Bladder microvascular endothelial cell (primary cell): ENCODE data around the gene WHRN. TPM values are rescaled to one million over a fixed set of nuclear protein-coding genes. Genes with fewer than 3 reads are reported as not detected.

Source experiments
- total RNA-seq: library from RNA; depleted of rRNA; stranded (reverse); fragments of >200 nt; gene quantifications from 2 replicates; pipeline ENCODE4 v1.2.3, GENCODE V29; 2014

The WHRN gene
- total RNA-seq: under 0.01 and 0.19 TPM in 2 replicates

GRCh38 chr9:114505187-114506081 lies at the start of gene WHRN:
TSS of gene WHRN (minus strand) at chr9:114505473. CDS start at chr9:114504801, 672 bp downstream.

GRCh38 chr9:114387680-114388356 lies 117.5 kb downstream of the WHRN start, which contains the start of gene AKNA:
TSS of gene AKNA (minus strand) at chr9:114387982. CDS start at chr9:114381333, 6,649 bp downstream.

Other genes with a start within 250 kb of the WHRN start
- not detected in 2 replicates for gene ORM1, start 182.4 kb downstream of the WHRN start, total RNA-seq
- not detected in 2 replicates for gene ORM2, start 175.6 kb downstream of the WHRN start, total RNA-seq
- gene AKNA, start 117.5 kb downstream of the WHRN start, total RNA-seq: 3.6 and 4.3 TPM in 2 replicates
- 112 and 116 TPM in 2 replicates for gene ATP6V1G1, start 82.3 kb upstream of the WHRN start, total RNA-seq
- gene TMEM268, start 105.8 kb upstream of the WHRN start, total RNA-seq: 1.5 and 2.7 TPM in 2 replicates
- gene TEX53, start 152.3 kb upstream of the WHRN start, total RNA-seq: not detected in 2 replicates
- not detected in 2 replicates for gene TEX48, start 176.7 kb upstream of the WHRN start, total RNA-seq